Epithelial cell of esophagus (primary cell): ENCODE data around the gene MAP4K5.

Source experiments
- DNase-seq: peaks from one replicate; pipeline ENCODE4 v3.0.0; 2010; ENCODE audit warnings: low read depth
- H3K4me3 ChIP-seq: 2 replicates; pipeline ENCODE4 v1.5.1; 2011; ENCODE audit warnings: mild to moderate bottlenecking, low read length, control low read depth
- TF ChIP-seq, protein P1 (sequence below): IDR thresholded peaks from 2 replicates; pipeline ENCODE4 v1.5.1; 2011; ENCODE audit warnings: low read depth, mild to moderate bottlenecking, low read length, control low read depth, inconsistent platforms; ENCODE audit not compliant: insufficient read depth; ENCODE audit errors: missing control alignments

MAP4K5 gene

DNA sequence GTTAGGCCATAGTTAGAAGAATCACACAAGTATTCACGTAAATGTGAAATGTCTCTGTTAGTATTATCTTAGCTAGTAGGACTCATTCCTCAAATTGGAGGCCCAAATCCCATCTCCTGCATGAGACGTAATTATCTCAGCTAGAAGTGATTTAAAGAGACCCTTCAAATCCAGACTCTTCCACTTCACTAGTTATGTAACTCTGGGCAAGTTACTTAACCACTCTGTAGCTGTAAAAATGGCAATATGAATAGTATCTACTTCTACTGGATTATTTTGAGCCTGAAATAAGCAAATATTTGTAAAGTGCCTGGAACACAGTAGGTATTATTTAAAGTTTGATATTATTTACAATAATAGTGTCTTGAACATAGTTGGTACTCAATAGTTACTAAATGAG, 107.3 kb downstream of the MAP4K5 start:
- TF ChIP-seq, protein P1, sequence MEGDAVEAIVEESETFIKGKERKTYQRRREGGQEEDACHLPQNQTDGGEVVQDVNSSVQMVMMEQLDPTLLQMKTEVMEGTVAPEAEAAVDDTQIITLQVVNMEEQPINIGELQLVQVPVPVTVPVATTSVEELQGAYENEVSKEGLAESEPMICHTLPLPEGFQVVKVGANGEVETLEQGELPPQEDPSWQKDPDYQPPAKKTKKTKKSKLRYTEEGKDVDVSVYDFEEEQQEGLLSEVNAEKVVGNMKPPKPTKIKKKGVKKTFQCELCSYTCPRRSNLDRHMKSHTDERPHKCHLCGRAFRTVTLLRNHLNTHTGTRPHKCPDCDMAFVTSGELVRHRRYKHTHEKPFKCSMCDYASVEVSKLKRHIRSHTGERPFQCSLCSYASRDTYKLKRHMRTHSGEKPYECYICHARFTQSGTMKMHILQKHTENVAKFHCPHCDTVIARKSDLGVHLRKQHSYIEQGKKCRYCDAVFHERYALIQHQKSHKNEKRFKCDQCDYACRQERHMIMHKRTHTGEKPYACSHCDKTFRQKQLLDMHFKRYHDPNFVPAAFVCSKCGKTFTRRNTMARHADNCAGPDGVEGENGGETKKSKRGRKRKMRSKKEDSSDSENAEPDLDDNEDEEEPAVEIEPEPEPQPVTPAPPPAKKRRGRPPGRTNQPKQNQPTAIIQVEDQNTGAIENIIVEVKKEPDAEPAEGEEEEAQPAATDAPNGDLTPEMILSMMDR = no peak
- H3K4me3 ChIP-seq = no peak overlapping the region
- no peak for DNase-seq

- TF ChIP-seq, protein P1 = no peak
- H3K4me3 ChIP-seq = no peak overlapping the region
- DNase-seq = no peak
Observed at GRCh38 chr14:50423529-50423928, 108.8 kb downstream of the MAP4K5 start.

- DNase-seq = no peak
- TF ChIP-seq, protein P1 = no peak
- H3K4me3 ChIP-seq = no peak overlapping the region
Observed at GRCh38 chr14:50421499-50421898, 110.9 kb downstream of the MAP4K5 start.

DNA sequence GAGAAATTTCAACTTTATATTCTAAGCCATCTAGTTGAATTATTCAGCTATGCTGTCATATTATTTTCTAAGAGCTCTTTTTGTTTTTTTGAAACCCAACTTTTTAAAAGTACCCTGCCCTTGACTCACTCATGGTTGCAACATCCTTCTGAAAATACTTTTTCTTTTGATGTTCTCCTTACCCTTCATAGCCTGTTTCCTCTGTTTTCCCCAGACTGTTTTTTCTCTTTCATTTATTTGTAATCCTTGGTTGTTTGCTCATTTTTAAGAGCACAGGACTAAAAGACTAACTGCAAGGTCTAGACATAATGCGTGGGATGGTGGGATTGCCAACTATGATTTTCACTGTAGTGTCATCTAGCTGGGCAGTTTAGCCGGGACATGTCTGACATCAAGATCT, 114.5 kb downstream of the MAP4K5 start:
- no peak for DNase-seq
- H3K4me3 ChIP-seq = no peak overlapping the region
- TF ChIP-seq, protein P1 = no peak

DNA sequence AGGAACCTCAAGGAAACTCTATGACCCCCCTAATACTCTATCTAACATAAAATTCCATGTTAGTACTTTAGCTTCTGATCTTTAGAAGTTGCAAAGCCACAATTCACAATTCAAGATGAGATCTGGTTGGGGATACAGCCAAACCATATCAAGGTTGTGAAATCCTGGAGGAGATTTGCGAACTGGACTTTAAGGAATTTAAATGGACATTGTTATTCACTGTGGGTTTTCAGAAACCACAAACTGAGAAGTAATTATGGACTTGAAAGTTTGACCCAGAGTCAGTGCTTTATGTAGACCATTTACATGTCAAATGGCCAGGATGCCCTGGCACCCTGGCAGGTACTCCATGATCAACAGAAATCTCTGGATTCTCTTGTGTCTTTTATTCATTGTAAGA, 121.4 kb downstream of the MAP4K5 start:
- TF ChIP-seq, protein P1 = no peak

GRCh38 chr14:50410071-50410470, 122.3 kb downstream of the MAP4K5 start:
- TF ChIP-seq, protein P1 = no peak
- DNase-seq = no peak
- H3K4me3 ChIP-seq = no peak overlapping the region

More for the DNA sequence above, 121.4 kb downstream of the MAP4K5 start:
- no peak for DNase-seq
- no peak overlapping the region for H3K4me3 ChIP-seq

GRCh38 chr14:50407111-50407812, 125.1 kb downstream of the MAP4K5 start:
- TF ChIP-seq, protein P1 = no peak
- no peak overlapping the region for H3K4me3 ChIP-seq
- no peak for DNase-seq
